Measurements from ENCODE around the gene RBM38.
"Not testable (repeated sequence)": the region's sequence is repeated elsewhere in the genome, so short reads cannot be mapped to it uniquely, and the experiment has no call there.

The RBM38 gene

DNA sequence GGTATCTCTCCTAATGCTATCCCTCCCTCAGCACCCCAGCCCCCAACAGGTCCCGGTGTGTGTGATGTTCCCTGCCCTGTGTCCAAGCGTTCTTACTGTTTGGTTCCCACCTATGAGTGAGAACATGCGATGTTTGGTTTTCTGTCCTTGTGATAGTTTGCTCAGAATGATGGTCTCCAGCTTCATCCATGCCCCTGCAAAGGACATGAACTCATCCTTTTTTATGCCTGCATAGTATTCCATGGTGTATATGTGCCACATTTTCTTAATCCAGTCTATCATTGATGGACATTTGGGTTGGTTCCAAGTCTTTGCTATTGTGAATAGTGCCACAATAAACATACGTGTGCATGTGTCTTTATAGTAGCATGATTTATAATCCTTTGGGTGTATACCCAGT is 28.3 kb downstream of the RBM38 start:
- no CpG with 5 or more reads among the region's 4 CpGs for WGBS, 2 donors (ENCODE audit: extremely low coverage in 2 of 2, insufficient read length in 2 of 2, insufficient replicate concordance in 1 of 2)
- not testable (repeated sequence) for H4K91ac ChIP-seq (ENCODE audit: low read depth, low read length, poor library complexity); H3K36me3 ChIP-seq (replicated peaks in 1 of 2; ENCODE audit: control insufficient read depth in 2 of 2, insufficient read depth in 2 of 2, low read length in 2 of 2); H2AK5ac ChIP-seq (ENCODE audit: low read depth, low read length); H3K14ac ChIP-seq (ENCODE audit: low read length); H3K18ac ChIP-seq (ENCODE audit: low read length); H3K9ac ChIP-seq (ENCODE audit: low read depth, low read length, poor library complexity); H2BK15ac ChIP-seq (ENCODE audit: low read length); H2AFZ ChIP-seq (ENCODE audit: low read length); DNase-seq (ENCODE audit: low spot score); H3K23ac ChIP-seq (ENCODE audit: low read depth, low read length, poor library complexity); H3K27ac ChIP-seq (replicated peaks; ENCODE audit: low read length); H3K9me3 ChIP-seq (replicated peaks in 1 of 2; ENCODE audit: control insufficient read depth in 2 of 2, insufficient read depth in 1 of 2, low read depth in 1 of 2, low read length in 2 of 2); H3K4me3 ChIP-seq (ENCODE audit: low read length in 2 of 2); H2BK120ac ChIP-seq (ENCODE audit: low read depth, low read length); H4K8ac ChIP-seq (ENCODE audit: low read depth, low read length); H3K4me2 ChIP-seq (ENCODE audit: insufficient read depth, low read length, poor library complexity, severe bottlenecking); H3K4ac ChIP-seq (ENCODE audit: low read length); H2BK12ac ChIP-seq (ENCODE audit: low read length); H2BK5ac ChIP-seq (ENCODE audit: low read length); H3K4me1 ChIP-seq (ENCODE audit: control insufficient read depth in 2 of 2, insufficient read depth in 1 of 2, low read depth in 1 of 2, low read length in 2 of 2); H3K79me1 ChIP-seq (ENCODE audit: low read depth, low read length)
- H3K27me3 ChIP-seq (ENCODE audit: control insufficient read depth in 3 of 3, insufficient read depth in 3 of 3, low read depth in 1 of 3, low read length in 3 of 3): peaks cover 0 to 26% (median 0%) of the 10 kb centered on the region in 3 experiments

DNA sequence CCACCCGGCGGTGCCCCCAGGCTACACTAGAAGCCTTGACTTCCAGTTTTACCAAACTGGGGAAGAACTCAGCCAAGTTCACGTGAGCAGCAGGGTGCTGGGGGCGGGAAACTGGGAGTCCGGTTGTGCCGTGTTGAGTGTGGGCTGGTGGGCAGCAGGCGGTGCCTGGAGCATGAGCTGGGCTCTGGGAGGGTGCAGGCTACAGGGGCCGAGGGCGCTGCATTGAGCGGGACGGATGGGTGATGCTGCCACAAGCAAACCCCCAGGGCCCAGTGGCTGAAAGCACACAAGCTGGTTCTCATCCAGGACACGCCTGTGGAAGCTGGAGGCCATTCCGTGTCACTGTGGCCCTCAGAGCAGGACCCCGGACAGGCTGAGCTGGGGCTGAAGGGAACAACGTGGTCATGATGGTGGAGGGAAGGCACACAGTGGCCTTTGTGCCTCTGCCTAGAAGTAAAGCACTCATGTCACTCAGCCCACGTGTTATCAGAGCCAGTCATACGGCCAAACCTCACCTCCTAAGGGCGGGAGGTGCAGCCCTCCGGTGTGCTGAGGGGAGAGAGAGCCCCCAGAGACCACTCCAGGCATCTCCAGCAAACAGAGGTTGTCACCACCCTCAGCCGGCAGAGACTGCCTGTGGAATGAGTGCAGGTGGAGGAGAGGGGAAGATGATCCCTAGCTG is 29.5 kb downstream of the RBM38 start:
- Histone ChIP-seq H3K18ac (ENCODE audit: low read length) (peak overlapping the region; percentile 74), H2AFZ (ENCODE audit: low read length) (peak overlapping the region; percentile 45), H2BK120ac (ENCODE audit: low read depth, low read length) (peak overlapping the region; percentile 13), H3K4ac (ENCODE audit: low read length) (peak overlapping the region; percentile 31), H3K4me2 (ENCODE audit: insufficient read depth, low read length, poor library complexity, severe bottlenecking) (no peak overlapping the region), H4K91ac (ENCODE audit: low read depth, low read length, poor library complexity) (no peak overlapping the region), H3K9ac (ENCODE audit: low read depth, low read length, poor library complexity) (peak overlapping the region; percentile 74), H3K23ac (ENCODE audit: low read depth, low read length, poor library complexity) (peak overlapping the region; percentile 75), H3K4me3 (ENCODE audit: low read length in 2 of 2) (no peak overlapping the region), H3K14ac (ENCODE audit: low read length) (no peak overlapping the region), H3K27ac (replicated peaks; ENCODE audit: low read length) (no peak overlapping the region), H4K8ac (ENCODE audit: low read depth, low read length) (no peak overlapping the region), H3K79me1 (ENCODE audit: low read depth, low read length) (no peaks in the 10 kb centered on the region), H3K27me3 (ENCODE audit: control insufficient read depth in 3 of 3, insufficient read depth in 3 of 3, low read depth in 1 of 3, low read length in 3 of 3) (peaks cover 0 to 31% (median 0%) of the 10 kb centered on the region in 3 experiments), H3K4me1 (ENCODE audit: control insufficient read depth in 2 of 2, insufficient read depth in 1 of 2, low read depth in 1 of 2, low read length in 2 of 2) (peaks cover 5 to 6% of the 10 kb centered on the region in 2 donors), H2BK5ac (ENCODE audit: low read length) (peak overlapping the region; percentile 25), H3K36me3 (replicated peaks in 1 of 2; ENCODE audit: control insufficient read depth in 2 of 2, insufficient read depth in 2 of 2, low read length in 2 of 2) (no peaks in the 10 kb centered on the region), H2BK15ac (ENCODE audit: low read length) (peak overlapping the region; percentile 83), H3K9me3 (replicated peaks in 1 of 2; ENCODE audit: control insufficient read depth in 2 of 2, insufficient read depth in 1 of 2, low read depth in 1 of 2, low read length in 2 of 2) (peaks cover 0 to 2% of the 10 kb centered on the region in 2 donors), H2AK5ac (ENCODE audit: low read depth, low read length) (peak overlapping the region; percentile 76), H2BK12ac (ENCODE audit: low read length) (peak overlapping the region; percentile 91)
- no peak for DNase-seq (ENCODE audit: low spot score)
- WGBS, 2 donors (ENCODE audit: extremely low coverage in 2 of 2, insufficient read length in 2 of 2, insufficient replicate concordance in 1 of 2): no CpG with 5 or more reads among the region's 20 CpGs

- no peak overlapping the region for H3K9ac ChIP-seq (ENCODE audit: low read depth, low read length, poor library complexity)
- H3K23ac ChIP-seq (ENCODE audit: low read depth, low read length, poor library complexity): peak overlapping the region; percentile 75
- H3K27ac ChIP-seq (replicated peaks; ENCODE audit: low read length): no peak overlapping the region
- peak overlapping the region; percentile 13 for H2BK120ac ChIP-seq (ENCODE audit: low read depth, low read length)
- peak overlapping the region; percentile 74 for H3K18ac ChIP-seq (ENCODE audit: low read length)
- DNase-seq (ENCODE audit: low spot score): no peak
- peak overlapping the region; percentile 76 for H2AK5ac ChIP-seq (ENCODE audit: low read depth, low read length)
- H2BK15ac ChIP-seq (ENCODE audit: low read length): peak overlapping the region; percentile 83
- H4K8ac ChIP-seq (ENCODE audit: low read depth, low read length): peak overlapping the region; percentile 68
- no peak overlapping the region for H3K14ac ChIP-seq (ENCODE audit: low read length)
- H4K91ac ChIP-seq (ENCODE audit: low read depth, low read length, poor library complexity): no peak overlapping the region
- H3K36me3 ChIP-seq (replicated peaks in 1 of 2; ENCODE audit: control insufficient read depth in 2 of 2, insufficient read depth in 2 of 2, low read length in 2 of 2): no peaks in the 10 kb centered on the region
- H3K27me3 ChIP-seq (ENCODE audit: control insufficient read depth in 3 of 3, insufficient read depth in 3 of 3, low read depth in 1 of 3, low read length in 3 of 3): peaks cover 0 to 29% (median 0%) of the 10 kb centered on the region in 3 experiments
- H3K4me1 ChIP-seq (ENCODE audit: control insufficient read depth in 2 of 2, insufficient read depth in 1 of 2, low read depth in 1 of 2, low read length in 2 of 2): peaks cover 5 to 9% of the 10 kb centered on the region in 2 donors
- no peak overlapping the region for H3K4ac ChIP-seq (ENCODE audit: low read length)
- no peak overlapping the region for H3K4me2 ChIP-seq (ENCODE audit: insufficient read depth, low read length, poor library complexity, severe bottlenecking)
- peak overlapping the region; percentile 52 for H2BK12ac ChIP-seq (ENCODE audit: low read length)
- no CpG with 5 or more reads among the region's 26 CpGs for WGBS, 2 donors (ENCODE audit: extremely low coverage in 2 of 2, insufficient read length in 2 of 2, insufficient replicate concordance in 1 of 2)
- peak overlapping the region; percentile 25 for H2BK5ac ChIP-seq (ENCODE audit: low read length)
- no peak overlapping the region for H2AFZ ChIP-seq (ENCODE audit: low read length)
- peaks cover 0 to 2% of the 10 kb centered on the region in 2 donors for H3K9me3 ChIP-seq (replicated peaks in 1 of 2; ENCODE audit: control insufficient read depth in 2 of 2, insufficient read depth in 1 of 2, low read depth in 1 of 2, low read length in 2 of 2)
- H3K4me3 ChIP-seq (ENCODE audit: low read length in 2 of 2): no peak overlapping the region
- no peaks in the 10 kb centered on the region for H3K79me1 ChIP-seq (ENCODE audit: low read depth, low read length)
These were observed 30.3 kb downstream of the RBM38 start for GRCh38 chr20:57421253-57422220.

- H4K91ac ChIP-seq (ENCODE audit: low read depth, low read length, poor library complexity): no peak overlapping the region
- H3K14ac ChIP-seq (ENCODE audit: low read length): no peak overlapping the region
- no peak overlapping the region for H3K4me3 ChIP-seq (ENCODE audit: low read length in 2 of 2)
- no peak overlapping the region for H3K4ac ChIP-seq (ENCODE audit: low read length)
- no peak overlapping the region for H3K9ac ChIP-seq (ENCODE audit: low read depth, low read length, poor library complexity)
- H3K23ac ChIP-seq (ENCODE audit: low read depth, low read length, poor library complexity): no peak overlapping the region
- H3K4me1 ChIP-seq (ENCODE audit: control insufficient read depth in 2 of 2, insufficient read depth in 1 of 2, low read depth in 1 of 2, low read length in 2 of 2): peaks cover 5 to 9% of the 10 kb centered on the region in 2 donors
- H4K8ac ChIP-seq (ENCODE audit: low read depth, low read length): no peak overlapping the region
- no peak overlapping the region for H3K18ac ChIP-seq (ENCODE audit: low read length)
- no peak for DNase-seq (ENCODE audit: low spot score)
- no peak overlapping the region for H2AK5ac ChIP-seq (ENCODE audit: low read depth, low read length)
- H2BK5ac ChIP-seq (ENCODE audit: low read length): no peak overlapping the region
- no peak overlapping the region for H2BK12ac ChIP-seq (ENCODE audit: low read length)
- no peak overlapping the region for H3K4me2 ChIP-seq (ENCODE audit: insufficient read depth, low read length, poor library complexity, severe bottlenecking)
- H3K27ac ChIP-seq (replicated peaks; ENCODE audit: low read length): no peak overlapping the region
- H3K27me3 ChIP-seq (ENCODE audit: control insufficient read depth in 3 of 3, insufficient read depth in 3 of 3, low read depth in 1 of 3, low read length in 3 of 3): peaks cover 0 to 29% (median 0%) of the 10 kb centered on the region in 3 experiments
- no peak overlapping the region for H2BK15ac ChIP-seq (ENCODE audit: low read length)
- H3K9me3 ChIP-seq (replicated peaks in 1 of 2; ENCODE audit: control insufficient read depth in 2 of 2, insufficient read depth in 1 of 2, low read depth in 1 of 2, low read length in 2 of 2): peaks cover 0 to 2% of the 10 kb centered on the region in 2 donors
- no CpG with 5 or more reads among the region's 7 CpGs for WGBS, 2 donors (ENCODE audit: extremely low coverage in 2 of 2, insufficient read length in 2 of 2, insufficient replicate concordance in 1 of 2)
- H3K79me1 ChIP-seq (ENCODE audit: low read depth, low read length): no peaks in the 10 kb centered on the region
- no peak overlapping the region for H2BK120ac ChIP-seq (ENCODE audit: low read depth, low read length)
- no peaks in the 10 kb centered on the region for H3K36me3 ChIP-seq (replicated peaks in 1 of 2; ENCODE audit: control insufficient read depth in 2 of 2, insufficient read depth in 2 of 2, low read length in 2 of 2)
- H2AFZ ChIP-seq (ENCODE audit: low read length): no peak overlapping the region
These were observed 31.1 kb downstream of the RBM38 start for GRCh38 chr20:57422254-57422653.

Data from neuronal stem cell (in vitro differentiated cells).